ELR (cell line): ENCODE results near the gene CHCHD5.
"Not testable (repeated sequence)": the region's sequence is repeated elsewhere in the genome, so short reads cannot be mapped to it uniquely, and the experiment has no call there.

Experiments used
- DNase-seq: peaks from one replicate; pipeline ENCODE4 v3.0.0-alpha.2; 2015; ENCODE audit warnings: low read depth

The CHCHD5 gene

GRCh38 chr2:112584134-112584890 is at the start of gene CHCHD5:
Gene CHCHD5 (plus strand): TSS chr2:112584609. CDS start chr2:112584648, 39 bp downstream.
- DNase-seq, result peak; percentile 97

DNA sequence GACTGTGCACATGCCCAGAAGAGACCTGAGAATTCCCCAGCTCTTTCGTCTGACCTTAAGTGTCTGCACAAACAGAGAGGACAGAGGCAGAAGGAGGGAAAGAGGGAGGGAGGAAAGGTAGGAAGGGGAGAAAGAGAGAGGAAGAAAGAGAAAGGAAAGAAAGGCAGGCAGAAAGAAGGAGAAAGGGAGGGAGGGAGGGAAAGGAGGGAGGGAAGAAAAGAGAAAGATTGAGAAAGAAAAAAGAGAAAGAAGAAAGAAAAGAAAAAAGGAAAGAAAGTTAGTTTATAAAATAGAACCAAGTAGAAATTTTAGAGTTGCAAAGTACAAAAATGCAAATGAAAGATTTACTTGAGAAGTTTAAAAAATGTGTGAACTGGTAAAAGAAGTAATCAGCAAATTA is 49.6 kb upstream of the CHCHD5 start:
- no peak for DNase-seq

DNA sequence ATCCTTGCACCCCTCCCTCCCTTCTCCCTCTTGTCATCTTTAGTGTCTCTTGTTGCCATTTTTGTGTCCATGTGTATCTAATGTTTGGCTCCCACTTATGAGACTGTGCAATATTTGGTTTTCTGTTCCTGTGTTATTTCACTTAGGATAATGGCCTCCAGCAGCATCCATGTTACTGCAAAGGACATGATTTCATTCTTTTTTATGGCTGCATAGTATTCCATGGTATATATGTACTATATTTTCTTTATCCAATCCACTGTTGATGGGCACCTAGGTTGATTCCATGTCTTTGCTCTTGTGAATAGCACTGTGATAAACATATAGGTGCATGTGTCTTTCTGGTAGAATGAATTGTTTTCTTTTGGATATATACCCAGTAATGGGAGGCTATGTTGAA is 47.7 kb upstream of the CHCHD5 start:
- not testable (repeated sequence) for DNase-seq

DNA sequence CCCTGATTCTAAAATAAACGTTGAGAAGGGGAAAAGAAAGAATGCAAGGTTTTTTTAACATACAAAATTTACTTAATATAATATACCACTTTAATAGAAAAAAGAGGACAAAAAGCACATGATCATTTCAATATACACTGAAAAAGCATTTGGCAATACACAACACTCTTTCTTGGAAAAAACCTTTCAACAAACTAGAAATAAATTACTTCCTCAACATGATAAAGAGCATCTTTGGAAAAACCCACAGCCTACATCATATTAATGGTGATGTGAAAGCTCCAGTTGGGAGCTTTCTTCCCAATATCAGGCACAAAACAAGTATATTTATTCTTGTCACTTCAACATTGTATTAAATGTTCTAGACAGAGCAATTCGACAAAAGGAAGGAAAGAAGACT is 45.1 kb upstream of the CHCHD5 start:
- no peak for DNase-seq

GRCh38 chr2:112540906-112541305 is 43.5 kb upstream of the CHCHD5 start:
- DNase-seq, result peak; percentile 2

GRCh38 chr2:112541315-112542122 is 42.9 kb upstream of the CHCHD5 start:
- DNase-seq, result peak; percentile 81

GRCh38 chr2:112542123-112542983 is 42.1 kb upstream of the CHCHD5 start, which contains the start of gene POLR1B:
Gene POLR1B (plus strand): TSS chr2:112542465. CDS start chr2:112542495, 30 bp downstream.
- DNase-seq, result peak; percentile 89

DNA sequence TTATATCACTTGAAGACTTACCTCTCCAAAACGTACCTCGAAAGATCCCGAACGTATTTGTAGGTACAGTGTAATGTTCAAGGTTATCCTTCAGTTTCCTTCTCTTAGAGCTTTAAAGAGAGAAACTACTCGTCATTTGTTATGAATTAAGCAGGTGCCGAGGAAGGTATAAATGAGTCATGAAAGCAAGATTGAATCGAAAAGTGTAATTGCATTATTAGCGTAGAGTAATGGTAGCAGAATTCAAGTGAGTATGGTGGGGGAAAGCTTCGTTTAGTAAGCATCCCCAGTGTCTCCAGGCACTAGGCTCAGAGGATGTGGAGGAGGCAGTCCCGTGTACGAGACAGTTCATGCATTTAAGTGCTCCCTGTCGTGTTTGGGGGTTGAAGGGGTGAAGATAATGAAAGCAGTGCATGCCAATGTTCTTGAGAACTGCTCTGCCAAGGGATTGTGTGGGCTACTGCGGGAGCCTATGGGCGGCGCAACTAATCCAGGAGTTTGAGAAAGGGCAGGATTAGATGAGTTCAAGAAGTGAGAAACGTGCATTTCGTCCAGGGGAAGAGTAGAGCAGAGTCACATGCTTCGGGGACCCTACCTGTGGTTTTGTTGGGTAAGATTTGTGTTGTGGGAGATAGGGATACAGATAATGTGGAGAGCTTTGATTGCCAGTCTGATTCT is 41.3 kb upstream of the CHCHD5 start:
- peak; percentile 52 for DNase-seq

GRCh38 chr2:112547333-112547732 is 37.1 kb upstream of the CHCHD5 start:
- DNase-seq, result peak; percentile 4

DNA sequence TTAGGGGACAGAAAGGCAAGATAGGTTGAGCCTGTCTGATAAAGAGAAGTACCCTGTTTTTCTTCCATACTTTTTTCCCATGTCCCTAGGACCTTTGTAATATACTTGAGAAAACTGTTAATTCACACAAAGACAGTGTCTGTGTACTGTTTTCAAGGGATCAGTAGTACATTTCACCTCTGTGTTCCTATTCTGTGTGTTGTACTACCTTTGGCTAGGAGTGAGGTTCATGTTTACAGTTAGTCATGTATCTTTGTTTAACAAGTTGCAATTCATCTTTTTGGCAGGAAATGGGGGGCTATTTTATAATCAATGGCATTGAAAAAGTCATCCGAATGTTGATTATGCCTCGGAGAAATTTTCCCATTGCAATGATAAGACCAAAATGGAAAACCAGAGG is 35.4 kb upstream of the CHCHD5 start:
- no peak for DNase-seq

GRCh38 chr2:112566104-112566503 is 18.3 kb upstream of the CHCHD5 start:
- DNase-seq, result no peak

DNA sequence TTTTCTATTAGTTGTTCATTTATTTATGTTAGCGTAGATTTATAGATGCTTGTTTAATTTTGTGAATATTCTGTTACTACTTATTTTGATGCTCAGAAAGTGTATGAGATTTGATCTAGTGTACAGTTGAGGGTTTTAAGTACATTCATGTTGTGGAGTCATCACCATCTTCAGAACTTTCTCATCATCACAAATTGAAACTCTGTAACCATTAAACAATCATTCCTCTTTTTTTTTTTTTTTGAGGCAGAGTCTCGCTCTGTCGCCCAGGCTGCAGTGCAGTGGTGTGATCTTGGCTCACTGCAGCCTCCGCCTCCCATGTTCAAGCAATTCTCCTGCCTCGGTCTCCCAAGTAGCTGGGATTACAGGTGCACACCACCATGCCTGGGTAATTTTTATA is 17.9 kb upstream of the CHCHD5 start:
- DNase-seq, result not testable (repeated sequence)

GRCh38 chr2:112572005-112572404 is 12.4 kb upstream of the CHCHD5 start:
- no peak for DNase-seq

DNA sequence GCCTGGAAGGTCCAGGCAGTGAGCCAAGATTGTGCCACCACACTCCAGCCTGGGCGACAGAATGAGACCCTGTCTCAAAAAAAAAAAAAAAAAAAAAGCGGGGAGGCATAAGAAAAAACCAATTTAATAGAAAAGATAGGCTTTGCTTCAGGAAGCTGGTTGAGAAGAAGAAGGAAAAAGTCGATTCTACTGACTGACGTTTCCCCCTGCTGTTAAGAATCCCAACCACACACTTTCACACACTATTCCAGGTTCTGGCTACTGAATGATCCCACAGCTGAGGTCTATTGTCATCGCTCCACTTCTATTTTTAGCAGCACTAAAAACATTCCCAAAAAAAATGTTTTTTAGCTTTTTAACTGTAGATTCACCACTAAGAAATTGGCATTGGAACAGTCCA is 6.7 kb upstream of the CHCHD5 start:
- no peak for DNase-seq

- peak; percentile 94 for DNase-seq
Measured at GRCh38 chr2:112579241-112579640, 5.2 kb upstream of the CHCHD5 start.

DNA sequence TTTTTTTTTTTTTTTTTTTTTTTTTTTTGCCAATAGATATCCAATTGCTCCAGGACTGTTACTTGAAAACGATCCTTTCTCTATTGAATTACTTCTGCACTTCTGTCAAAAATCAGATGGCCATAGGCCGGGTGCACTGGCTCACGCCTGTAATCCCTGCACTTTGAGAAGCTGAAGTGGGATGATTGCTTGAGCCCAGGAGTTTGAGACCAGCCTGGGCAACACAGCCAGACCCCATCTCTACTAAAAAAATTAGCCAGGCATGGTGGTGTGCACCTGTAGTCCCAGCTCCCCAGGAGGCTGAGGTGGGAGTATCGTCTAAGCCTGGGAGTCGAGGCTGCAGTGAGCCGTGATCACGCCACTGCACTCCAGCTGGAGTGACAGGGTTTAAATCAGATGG is 4.3 kb upstream of the CHCHD5 start:
- no peak for DNase-seq

DNA sequence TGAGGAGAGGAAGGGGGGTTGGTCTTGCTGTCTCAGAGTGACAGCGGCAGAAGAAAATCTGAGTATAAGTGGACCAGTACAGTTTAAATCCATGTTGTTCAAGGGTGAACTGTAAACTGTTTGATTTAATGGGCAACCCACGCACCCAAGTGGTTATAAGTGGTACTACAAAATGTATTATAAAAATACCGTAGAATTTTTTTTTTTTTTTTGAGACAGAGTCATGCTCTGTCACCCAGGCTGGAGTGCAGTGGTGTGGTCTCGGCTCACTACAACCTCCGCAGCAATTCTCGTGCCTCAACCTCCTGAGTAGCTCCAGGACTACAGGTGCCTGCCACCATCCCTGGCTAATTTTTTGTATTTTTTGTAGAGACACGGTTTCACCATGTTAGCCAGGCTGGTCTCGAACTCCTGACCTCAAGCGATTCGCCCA is 2.1 kb upstream of the CHCHD5 start:
- DNase-seq, result peak; percentile 84

GRCh38 chr2:112583497-112584133 is 794 bp upstream of the CHCHD5 start:
- no peak for DNase-seq

- DNase-seq, result no peak
Measured at GRCh38 chr2:112584891-112585250, 462 bp downstream of the CHCHD5 start.

GRCh38 chr2:112585400-112585799 is 991 bp downstream of the CHCHD5 start:
- DNase-seq, result no peak

DNA sequence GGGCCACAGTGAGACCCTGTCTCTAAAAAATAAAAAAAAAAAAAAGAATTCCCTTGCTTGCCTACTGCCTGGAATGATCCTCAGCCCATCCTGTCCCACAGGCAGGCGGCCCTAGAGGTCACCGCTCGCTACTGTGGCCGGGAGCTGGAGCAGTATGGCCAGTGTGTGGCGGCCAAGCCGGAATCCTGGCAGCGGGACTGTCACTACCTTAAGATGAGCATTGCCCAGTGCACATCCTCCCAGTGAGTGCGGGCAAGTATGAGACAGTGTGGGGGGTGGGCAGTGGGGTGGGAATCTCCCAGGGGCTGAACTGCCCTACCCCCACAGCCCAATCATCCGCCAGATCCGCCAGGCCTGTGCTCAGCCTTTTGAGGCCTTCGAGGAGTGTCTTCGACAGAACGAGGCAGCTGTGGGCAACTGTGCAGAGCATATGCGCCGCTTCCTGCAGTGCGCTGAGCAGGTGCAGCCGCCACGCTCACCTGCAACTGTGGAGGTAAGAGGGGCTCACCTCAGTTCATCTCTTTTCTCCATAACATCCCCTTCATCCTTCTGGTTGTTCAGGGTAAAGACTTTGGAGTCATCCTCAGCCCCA is 1.6 kb downstream of the CHCHD5 start:
- DNase-seq, result no peak
